Transverse colon (tissue), 4 donors: ENCODE data around the gene TRIM45. TPM values are rescaled to one million over a fixed set of nuclear protein-coding genes. Genes with fewer than 3 reads are reported as not detected.
A peak's percentile ranks its signal among the peaks of the same experiment; 100 is the strongest.

Source experiments
- DNase-seq: peaks from one replicate; pipeline ENCODE4 v3.0.0-alpha.2; 2019
- H3K27ac ChIP-seq, 4 donors: fragments of 200-600 bp; sonication (generic); 2 replicates each; pipeline ENCODE4 v1.5.1; 2016 to 2018; ENCODE audit warnings: inconsistent platforms in 4 of 4
- H3K27me3 ChIP-seq: fragments of 200-600 bp; sonication (generic); 2 replicates; pipeline ENCODE4 v1.5.1; 2017; ENCODE audit warnings: inconsistent platforms
- H3K36me3 ChIP-seq, 4 donors: fragments of 200-600 bp; sonication (generic); 2 replicates each; pipeline ENCODE4 v1.5.1; 2017 to 2019; ENCODE audit warnings: inconsistent platforms in 4 of 4
- H3K4me1 ChIP-seq, 4 donors: fragments of 200-600 bp; sonication (generic); 2 replicates each; pipeline ENCODE4 v1.5.1; 2017 to 2020; ENCODE audit warnings: inconsistent platforms in 4 of 4
- H3K4me3 ChIP-seq, 4 donors: fragments of 200-600 bp; sonication (generic); 1 replicate in 1 of 4; 2 replicates in 3 of 4; pipeline versions ENCODE4 v1.5.1 to v1.6.1; 2017 to 2019; ENCODE audit warnings: inconsistent platforms in 4 of 4
- H3K9me3 ChIP-seq, 2 donors: fragments of 200-600 bp; sonication (generic); 2 replicates each; pipeline ENCODE4 v1.5.1; 2017 to 2019; ENCODE audit warnings: inconsistent platforms in 2 of 2
- EP300 ChIP-seq: sonication (generic); formaldehyde crosslinking; IDR thresholded peaks from one replicate; pipeline ENCODE4 v1.6.1; 2017; ENCODE audit warnings: antibody characterized with exemption, low read depth
- POLR2A ChIP-seq: fragments of 450-650 bp; IDR thresholded peaks from one replicate; pipeline ENCODE4 v1.6.1; 2016; ENCODE audit warnings: antibody characterized with exemption, mild to moderate bottlenecking, moderate library complexity
- POLR2AphosphoS5 ChIP-seq, 3 donors: sonication (generic); formaldehyde crosslinking; IDR thresholded peaks; one replicate each; pipeline ENCODE4 v1.6.1; 2016; ENCODE audit warnings: antibody characterized with exemption in 3 of 3
- WGBS, 2 donors: methylation state at CpG; one replicate each; pipeline ENCODE4 v1.1.5; 2018; ENCODE audit warnings: low coverage in 1 of 2; 5-methylcytosine and 5-hydroxymethylcytosine counted together
- in situ Hi-C, 4 donors: fragments of 200-750 bp; cut with MboI; loops; one replicate each; pipeline versions ENCODE4 v1.15.0 to v1.15.1; 2017; ENCODE audit warnings: low sequenced_read_pairs in 3 of 4, low pct_ligation_motif_present in 1 of 4, low pct_unique_long_range_greater_than_20kb in 1 of 4
- intact Hi-C: fragments of 100-400 bp; cut with DNase I; formaldehyde crosslinking; loops from one replicate; pipeline ENCODE4 v1.15.1; 2023; ENCODE audit warnings: low total_unique reads
- total RNA-seq, 4 donors: library from RNA; depleted of rRNA; stranded (reverse); fragments of >200 nt; gene quantifications; one replicate each; pipeline ENCODE4 v1.1.0, GENCODE V29; 2016
- TF ChIP-seq, protein P1 (sequence below), 5 experiments: fragments of 200-600 bp in 3 of 5; fragments of 450-650 bp in 2 of 5; sonication (generic) in 3 of 5; IDR thresholded peaks; 1 replicate in 2 of 5; 2 replicates in 3 of 5; pipeline ENCODE4 v1.5.1; 2016 to 2017; ENCODE audit warnings: antibody characterized with exemption in 5 of 5, inconsistent platforms in 3 of 5, mild to moderate bottlenecking in 2 of 5, moderate library complexity in 1 of 5

Gene TRIM45
- total RNA-seq, 4 donors from 2014 or later, result 2.6 to 106 (median 3.1) TPM

DNA sequence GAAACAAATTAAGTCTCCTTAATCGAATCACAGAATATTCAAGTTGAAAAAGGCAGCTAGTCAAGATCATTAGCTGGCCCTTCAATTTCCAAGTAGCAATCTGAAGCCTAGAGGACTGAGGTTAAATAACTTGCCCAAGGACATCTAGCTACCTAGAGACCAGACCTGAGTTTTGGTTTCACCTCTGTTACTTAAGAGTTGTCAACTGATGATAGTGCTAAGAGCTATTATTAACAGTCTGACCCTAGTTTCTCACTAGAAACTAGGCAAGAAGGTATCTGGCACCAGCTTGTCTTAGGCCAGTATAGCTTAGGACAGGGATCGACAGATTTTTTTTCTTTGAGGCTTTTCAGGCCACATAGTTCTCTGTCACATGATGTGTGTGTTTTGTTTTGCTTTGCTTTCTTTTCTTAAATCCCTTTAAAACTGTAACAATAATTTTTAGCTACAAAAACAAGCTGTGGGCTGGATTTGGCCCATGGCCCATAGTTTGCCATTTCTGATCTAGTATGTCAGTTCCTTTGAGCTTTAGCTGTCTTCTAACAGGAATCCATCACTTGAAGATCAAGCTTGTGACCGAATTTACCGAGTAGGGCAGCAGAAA is 23.2 kb downstream of the TRIM45 start:
- Histone ChIP-seq H3K9me3 (no peaks in the 10 kb centered on the region), H3K4me1 (peaks cover 0 to 5% (median 4%) of the 10 kb centered on the region in 4 donors), H3K27me3 (no peaks in the 10 kb centered on the region), H3K36me3 (peaks cover 0 to 27% (median 4%) of the 10 kb centered on the region in 4 donors), H3K27ac (no peak overlapping the region), H3K4me3 (no peak overlapping the region)
- 82 to 90% methylated on average over 4 of the region's 4 CpGs for WGBS, 2 donors
- in situ Hi-C loops, result no loop called here
- intact Hi-C loops, result no loop called here
- no peak for DNase-seq
- TF ChIP-seq, protein P1, sequence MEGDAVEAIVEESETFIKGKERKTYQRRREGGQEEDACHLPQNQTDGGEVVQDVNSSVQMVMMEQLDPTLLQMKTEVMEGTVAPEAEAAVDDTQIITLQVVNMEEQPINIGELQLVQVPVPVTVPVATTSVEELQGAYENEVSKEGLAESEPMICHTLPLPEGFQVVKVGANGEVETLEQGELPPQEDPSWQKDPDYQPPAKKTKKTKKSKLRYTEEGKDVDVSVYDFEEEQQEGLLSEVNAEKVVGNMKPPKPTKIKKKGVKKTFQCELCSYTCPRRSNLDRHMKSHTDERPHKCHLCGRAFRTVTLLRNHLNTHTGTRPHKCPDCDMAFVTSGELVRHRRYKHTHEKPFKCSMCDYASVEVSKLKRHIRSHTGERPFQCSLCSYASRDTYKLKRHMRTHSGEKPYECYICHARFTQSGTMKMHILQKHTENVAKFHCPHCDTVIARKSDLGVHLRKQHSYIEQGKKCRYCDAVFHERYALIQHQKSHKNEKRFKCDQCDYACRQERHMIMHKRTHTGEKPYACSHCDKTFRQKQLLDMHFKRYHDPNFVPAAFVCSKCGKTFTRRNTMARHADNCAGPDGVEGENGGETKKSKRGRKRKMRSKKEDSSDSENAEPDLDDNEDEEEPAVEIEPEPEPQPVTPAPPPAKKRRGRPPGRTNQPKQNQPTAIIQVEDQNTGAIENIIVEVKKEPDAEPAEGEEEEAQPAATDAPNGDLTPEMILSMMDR (IDR thresholded peaks at IDR 0.05), result no peak
- no peak for TF ChIP-seq POLR2A
- no peak for TF ChIP-seq EP300
- no peak for TF ChIP-seq POLR2AphosphoS5 (IDR thresholded peaks at IDR 0.05)

DNA sequence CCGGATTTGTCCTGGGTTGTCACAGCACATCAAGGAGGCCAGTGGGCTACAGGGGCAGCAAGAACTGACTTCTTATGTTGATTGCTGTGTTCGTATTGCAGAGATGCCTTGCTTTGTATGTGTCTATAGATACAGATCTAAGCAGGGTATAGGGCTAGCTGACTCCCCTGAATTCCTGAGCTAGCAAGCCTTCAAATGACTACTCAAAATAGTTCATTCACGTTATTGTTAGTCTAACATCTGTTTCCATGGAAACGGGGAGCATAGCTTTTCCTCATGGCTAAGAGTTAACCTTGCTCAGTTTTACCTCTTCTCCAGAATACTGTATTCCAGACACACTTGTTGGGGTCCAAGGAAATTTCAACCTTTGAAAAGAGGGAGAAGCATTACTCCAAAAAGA is 24.1 kb downstream of the TRIM45 start:
- WGBS, 2 donors, result 85 to 94% methylated on average over 3 to 4 of the region's 4 CpGs
- Histone ChIP-seq H3K4me3 (no peak overlapping the region), H3K4me1 (peaks cover 0 to 10% (median 5%) of the 10 kb centered on the region in 4 donors), H3K27ac (no peak overlapping the region), H3K36me3 (peaks cover 0 to 30% (median 4%) of the 10 kb centered on the region in 4 donors), H3K9me3 (no peaks in the 10 kb centered on the region), H3K27me3 (no peaks in the 10 kb centered on the region)
- in situ Hi-C loops (no loop called here), intact Hi-C loops (no loop called here)
- DNase-seq, result no peak
- TF ChIP-seq POLR2AphosphoS5 (IDR thresholded peaks at IDR 0.05) (no peak), POLR2A (no peak), EP300 (no peak)
- TF ChIP-seq, protein P1 (IDR thresholded peaks at IDR 0.05), result no peak

DNA sequence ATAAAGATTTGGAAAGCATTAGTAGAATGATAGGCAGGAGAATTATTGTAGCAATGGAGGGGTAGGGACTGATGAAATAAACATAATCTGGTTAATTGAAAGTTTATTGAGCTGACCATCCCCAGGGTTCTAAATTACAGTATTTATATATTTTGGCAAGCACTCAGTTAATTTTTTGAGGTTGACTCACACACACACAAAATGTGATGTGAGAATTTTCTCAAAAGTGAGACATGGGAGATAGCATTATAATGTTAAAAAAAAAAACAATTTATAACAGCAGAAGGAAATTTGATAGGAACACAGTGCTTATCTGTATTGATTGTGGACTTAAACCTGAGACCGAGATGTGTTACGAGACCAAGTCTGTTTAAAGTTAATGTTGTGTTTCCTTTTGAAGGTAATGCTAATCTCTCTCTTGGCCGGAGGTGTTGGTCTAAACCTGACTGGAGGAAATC is 24.6 kb downstream of the TRIM45 start:
- Histone ChIP-seq H3K36me3 (peaks cover 0 to 32% (median 4%) of the 10 kb centered on the region in 4 donors), H3K27ac (no peak overlapping the region), H3K27me3 (no peaks in the 10 kb centered on the region), H3K4me1 (peaks cover 0 to 10% (median 5%) of the 10 kb centered on the region in 4 donors), H3K4me3 (no peak overlapping the region), H3K9me3 (no peaks in the 10 kb centered on the region)
- DNase-seq, result no peak
- no peak for TF ChIP-seq POLR2A
- TF ChIP-seq, protein P1 (IDR thresholded peaks at IDR 0.05), result no peak
- no peak for TF ChIP-seq POLR2AphosphoS5 (IDR thresholded peaks at IDR 0.05)
- TF ChIP-seq EP300, result no peak
- intact Hi-C loops (no loop called here), in situ Hi-C loops (no loop called here)
- 94 to 97% methylated on average over 3 of the region's 3 CpGs for WGBS, 2 donors

DNA sequence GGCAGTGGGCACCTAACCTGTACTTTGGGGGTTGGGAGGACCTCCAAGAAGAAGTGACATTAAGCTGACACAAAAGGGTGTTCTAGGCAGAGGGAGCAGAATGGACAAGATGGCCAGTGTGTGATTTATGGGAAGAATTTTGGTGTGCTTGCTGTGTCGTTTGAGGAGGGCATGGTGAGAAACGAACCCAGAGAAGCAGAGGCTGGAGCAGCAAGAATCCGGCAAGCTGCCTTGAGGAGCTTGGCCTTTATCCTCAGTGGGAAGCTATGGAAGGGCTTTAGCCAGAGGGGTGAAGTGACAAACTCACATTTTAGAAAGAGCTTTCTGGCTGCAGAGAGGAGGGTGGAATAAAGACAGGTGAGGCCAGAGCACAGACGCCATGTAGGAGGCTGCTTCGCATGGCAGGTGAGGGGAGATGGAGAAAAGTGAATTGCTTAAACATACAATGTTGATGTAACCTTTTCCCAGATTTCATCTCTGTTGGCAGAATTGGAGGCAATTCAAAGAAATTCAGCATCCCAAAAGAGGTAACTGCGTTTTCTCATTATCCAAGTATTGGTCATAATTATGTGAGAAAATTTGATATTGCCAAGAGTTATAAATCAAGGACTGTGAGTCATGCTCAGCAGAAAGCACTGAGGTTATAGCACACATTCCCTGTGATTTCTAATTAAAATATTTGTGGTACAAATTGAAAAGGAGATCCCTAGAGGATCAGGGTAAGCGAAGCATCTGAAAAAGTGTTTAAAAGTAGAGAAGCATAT is 26.5 kb downstream of the TRIM45 start:
- Histone ChIP-seq H3K4me1 (peaks cover 0 to 10% (median 5%) of the 10 kb centered on the region in 4 donors), H3K27me3 (no peaks in the 10 kb centered on the region), H3K27ac (peak overlapping the region; percentile 2 to 65 (median 32)), H3K9me3 (no peaks in the 10 kb centered on the region), H3K36me3 (peaks cover 0 to 34% (median 4%) of the 10 kb centered on the region in 4 donors), H3K4me3 (no peak overlapping the region)
- no peak for DNase-seq
- 81 to 84% methylated on average over 5 to 7 of the region's 7 CpGs for WGBS, 2 donors
- in situ Hi-C loops (no loop called here), intact Hi-C loops (no loop called here)
- TF ChIP-seq, protein P1 (IDR thresholded peaks at IDR 0.05), result no peak
